ENCODE results near the gene OLR1.

Gene OLR1

DNA sequence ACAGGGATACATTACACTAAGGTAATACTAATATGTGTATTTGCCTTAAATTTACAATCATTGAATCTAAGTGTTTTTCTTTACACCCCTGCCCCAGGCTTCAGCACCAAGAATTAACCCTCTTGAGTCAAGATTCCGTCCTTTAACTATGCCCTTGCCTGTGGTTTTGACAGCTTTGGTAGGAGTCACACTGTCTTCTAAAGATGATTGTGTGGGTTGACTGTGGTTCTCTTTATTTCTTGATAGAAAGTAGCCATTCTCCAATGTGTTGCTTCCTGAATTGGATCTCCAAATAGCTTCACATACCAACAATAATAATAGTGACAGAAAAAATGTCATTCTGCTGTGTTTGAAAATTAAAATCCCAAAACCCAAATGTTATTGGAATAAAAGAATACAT is 45.5 kb downstream of the OLR1 start:
- H3K4me1 Mint-ChIP-seq (ENCODE audit: low read depth in 2 of 2) = no peaks in the 10 kb centered on the region
- ATAC-seq (replicated peaks) = no peak
- no peak for DNase-seq
- H3K9me3 Mint-ChIP-seq = no peaks in the 10 kb centered on the region
- peaks cover 20 to 31% of the 10 kb centered on the region in 2 donors for H3K27me3 Mint-ChIP-seq
- no peaks in the 10 kb centered on the region for H3K36me3 Mint-ChIP-seq (ENCODE audit: insufficient read depth)
- no peak overlapping the region for H3K4me3 Mint-ChIP-seq
- no peak overlapping the region for H3K27ac Mint-ChIP-seq

DNA sequence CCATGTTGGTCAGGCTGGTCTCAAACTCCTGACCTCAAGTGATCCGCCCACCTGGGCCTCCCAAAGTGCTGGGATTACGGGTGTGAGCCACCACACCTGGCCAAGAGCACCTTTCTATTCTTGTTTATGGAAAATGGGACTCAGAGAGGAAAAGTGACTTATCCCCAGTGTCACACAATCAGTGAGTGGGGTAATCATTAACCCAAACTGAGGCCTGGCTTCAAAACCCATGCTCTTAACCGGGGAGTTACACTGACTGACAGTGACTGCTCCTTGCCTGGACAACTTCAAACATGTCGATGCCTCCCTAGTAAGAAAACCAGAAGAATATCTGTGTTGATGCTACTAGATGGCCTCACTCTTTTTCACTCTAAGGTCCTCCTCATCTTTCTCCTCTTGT is 49.2 kb downstream of the OLR1 start:
- H3K4me1 Mint-ChIP-seq (ENCODE audit: low read depth in 2 of 2) = no peaks in the 10 kb centered on the region
- H3K27me3 Mint-ChIP-seq = peaks cover 6 to 12% of the 10 kb centered on the region in 2 donors
- DNase-seq = no peak
- H3K4me3 Mint-ChIP-seq = no peak overlapping the region
- H3K36me3 Mint-ChIP-seq (ENCODE audit: insufficient read depth) = no peaks in the 10 kb centered on the region
- ATAC-seq (replicated peaks) = no peak
- no peak overlapping the region for H3K27ac Mint-ChIP-seq
- no peaks in the 10 kb centered on the region for H3K9me3 Mint-ChIP-seq

DNA sequence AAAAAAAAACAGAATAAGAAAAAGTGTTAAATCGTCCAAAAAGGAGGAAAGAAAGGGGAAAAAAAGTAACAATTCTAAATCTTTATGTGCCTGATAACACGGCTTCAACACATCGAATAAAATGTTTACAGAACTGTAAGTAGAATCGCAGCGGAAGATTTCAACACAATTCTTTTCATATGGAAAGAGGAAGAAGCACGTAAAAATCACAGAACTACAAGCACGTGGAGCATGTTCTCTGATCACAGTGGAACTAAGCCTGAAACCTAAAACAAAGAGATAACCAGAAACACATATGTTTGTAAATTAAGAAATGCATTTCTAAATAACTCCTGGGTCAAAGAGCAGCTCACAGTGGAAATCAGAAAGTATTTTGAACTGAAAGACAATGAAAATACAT is 50.7 kb downstream of the OLR1 start:
- no peaks in the 10 kb centered on the region for H3K9me3 Mint-ChIP-seq
- H3K4me1 Mint-ChIP-seq (ENCODE audit: low read depth in 2 of 2) = no peaks in the 10 kb centered on the region
- H3K36me3 Mint-ChIP-seq (ENCODE audit: insufficient read depth) = no peaks in the 10 kb centered on the region
- ATAC-seq (replicated peaks) = no peak
- H3K4me3 Mint-ChIP-seq = no peak overlapping the region
- no peak overlapping the region for H3K27ac Mint-ChIP-seq
- no peak for DNase-seq
- peaks cover 0 to 3% of the 10 kb centered on the region in 2 donors for H3K27me3 Mint-ChIP-seq

DNA sequence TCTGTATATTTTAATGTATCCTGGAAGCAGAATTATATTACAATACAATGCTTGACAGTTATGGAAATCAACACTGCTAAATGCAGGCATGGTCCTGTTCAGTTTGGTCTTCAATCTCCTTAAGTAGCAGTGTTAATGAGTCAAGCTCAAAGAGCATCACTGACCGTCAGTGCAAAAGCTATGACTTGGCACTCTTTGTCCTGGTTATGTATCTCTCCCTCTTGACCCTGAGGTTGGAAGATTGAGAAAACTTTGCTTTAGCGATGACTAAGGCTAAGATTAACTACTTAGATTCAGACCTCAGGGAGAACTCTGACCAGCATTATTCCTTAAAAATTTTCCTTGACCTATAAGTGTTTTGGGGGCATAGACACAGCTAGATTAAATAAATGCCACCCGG is 52.9 kb downstream of the OLR1 start:
- H3K27me3 Mint-ChIP-seq = no peaks in the 10 kb centered on the region
- H3K36me3 Mint-ChIP-seq (ENCODE audit: insufficient read depth) = no peaks in the 10 kb centered on the region
- H3K4me1 Mint-ChIP-seq (ENCODE audit: low read depth in 2 of 2) = no peaks in the 10 kb centered on the region
- no peak overlapping the region for H3K27ac Mint-ChIP-seq
- H3K9me3 Mint-ChIP-seq = no peaks in the 10 kb centered on the region
- H3K4me3 Mint-ChIP-seq = no peak overlapping the region
- ATAC-seq (replicated peaks) = no peak
- no peak for DNase-seq

DNA sequence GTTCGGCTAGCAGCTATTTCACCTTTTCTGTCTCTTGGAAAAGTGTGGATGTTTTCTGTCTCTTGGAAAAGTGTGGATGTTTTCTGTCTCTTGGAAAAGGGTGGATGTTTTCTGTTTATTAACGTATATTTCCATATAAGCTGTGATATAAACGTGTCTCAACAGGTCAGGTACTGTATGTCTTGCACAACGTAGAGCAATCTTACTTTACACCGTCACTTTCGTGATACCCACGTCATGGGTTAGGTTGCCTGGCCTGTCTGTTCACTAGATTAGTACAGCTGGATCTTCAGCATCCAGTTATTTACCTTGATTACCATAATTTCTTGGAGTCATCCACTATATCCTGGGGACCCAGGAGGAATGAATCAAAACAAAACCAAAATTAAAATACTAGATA is 56.0 kb downstream of the OLR1 start:
- H3K27ac Mint-ChIP-seq = no peak overlapping the region
- ATAC-seq (replicated peaks) = no peak

DNA sequence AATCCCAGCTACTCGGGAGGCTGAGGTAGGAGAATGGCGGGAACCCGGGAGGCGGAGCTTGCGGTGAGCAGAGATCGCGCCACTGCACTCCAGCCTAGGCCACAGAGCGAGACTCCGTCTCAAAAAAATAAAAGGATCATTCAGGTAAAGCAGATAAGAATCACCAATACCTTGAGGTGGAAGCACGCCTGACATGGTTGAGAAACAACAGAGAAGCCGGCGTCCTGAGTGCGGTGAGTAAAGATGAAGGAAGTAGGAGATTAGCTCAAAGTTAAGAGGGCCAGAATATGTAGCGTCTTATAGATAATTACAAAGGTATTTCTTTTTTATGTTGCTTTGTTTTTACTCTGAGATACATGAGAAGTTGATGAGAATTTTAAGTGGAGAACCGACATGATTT is 56.6 kb downstream of the OLR1 start:
- peaks cover 14 to 20% of the 10 kb centered on the region in 2 donors for H3K27me3 Mint-ChIP-seq
- H3K9me3 Mint-ChIP-seq = no peaks in the 10 kb centered on the region
- no peak overlapping the region for H3K4me3 Mint-ChIP-seq
- H3K36me3 Mint-ChIP-seq (ENCODE audit: insufficient read depth) = no peaks in the 10 kb centered on the region
- DNase-seq (no peak), ATAC-seq (replicated peaks) (no peak)
- no peaks in the 10 kb centered on the region for H3K4me1 Mint-ChIP-seq (ENCODE audit: low read depth in 2 of 2)
- no peak overlapping the region for H3K27ac Mint-ChIP-seq

More for the DNA sequence above, 56.0 kb downstream of the OLR1 start:
- Mint-ChIP-seq H3K9me3 (no peaks in the 10 kb centered on the region), H3K27me3 (peaks cover 11 to 17% of the 10 kb centered on the region in 2 donors), H3K4me1 (ENCODE audit: low read depth in 2 of 2) (no peaks in the 10 kb centered on the region), H3K4me3 (no peak overlapping the region), H3K36me3 (ENCODE audit: insufficient read depth) (no peaks in the 10 kb centered on the region)
- no peak for DNase-seq

DNA sequence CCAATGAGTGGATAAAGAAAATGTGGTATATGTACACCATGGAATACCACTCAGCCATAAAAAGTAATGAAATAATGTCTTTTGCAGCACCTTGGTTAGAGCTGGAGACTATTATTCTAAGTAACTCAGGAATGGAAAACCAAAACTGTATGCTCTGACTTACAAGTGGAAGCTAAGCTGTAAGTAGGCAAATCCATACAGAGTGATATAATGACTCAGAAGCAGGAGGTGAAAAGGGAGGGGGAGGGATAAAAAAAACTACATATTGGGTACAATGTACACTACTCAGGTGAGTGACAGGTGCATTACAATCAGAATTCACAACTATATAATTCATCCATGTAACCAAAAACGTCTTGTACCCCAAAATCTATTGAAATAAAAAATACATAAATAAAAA is 58.0 kb downstream of the OLR1 start:
- DNase-seq (no peak), ATAC-seq (replicated peaks) (no peak)
- Mint-ChIP-seq H3K27ac (no peak overlapping the region), H3K27me3 (peaks cover 20 to 27% of the 10 kb centered on the region in 2 donors), H3K4me1 (ENCODE audit: low read depth in 2 of 2) (no peaks in the 10 kb centered on the region), H3K4me3 (no peak overlapping the region), H3K36me3 (ENCODE audit: insufficient read depth) (no peaks in the 10 kb centered on the region), H3K9me3 (no peaks in the 10 kb centered on the region)

DNA sequence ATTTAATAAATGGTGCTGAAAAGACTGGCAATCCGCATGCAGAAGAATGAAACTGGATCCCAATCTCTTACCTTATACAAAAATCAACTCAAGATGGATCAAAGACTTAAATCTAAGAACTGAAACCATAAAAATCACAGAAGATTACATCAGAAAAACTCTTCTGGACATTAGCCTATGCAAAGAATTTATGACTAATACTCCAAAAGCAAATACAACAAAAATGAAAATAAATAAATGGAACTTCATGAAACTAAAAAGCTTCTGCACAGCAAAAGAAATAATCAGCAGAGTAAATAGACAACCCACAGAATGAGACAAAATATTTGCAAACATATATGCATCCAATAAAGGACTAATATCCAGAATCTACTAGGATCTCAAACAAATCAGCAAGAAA is 58.9 kb downstream of the OLR1 start:
- Mint-ChIP-seq H3K36me3 (ENCODE audit: insufficient read depth) (no peaks in the 10 kb centered on the region), H3K9me3 (no peaks in the 10 kb centered on the region), H3K4me3 (no peak overlapping the region), H3K27me3 (peaks cover 21 to 36% of the 10 kb centered on the region in 2 donors), H3K4me1 (ENCODE audit: low read depth in 2 of 2) (no peaks in the 10 kb centered on the region), H3K27ac (no peak overlapping the region)
- ATAC-seq (replicated peaks) (no peak), DNase-seq (no peak)

DNA sequence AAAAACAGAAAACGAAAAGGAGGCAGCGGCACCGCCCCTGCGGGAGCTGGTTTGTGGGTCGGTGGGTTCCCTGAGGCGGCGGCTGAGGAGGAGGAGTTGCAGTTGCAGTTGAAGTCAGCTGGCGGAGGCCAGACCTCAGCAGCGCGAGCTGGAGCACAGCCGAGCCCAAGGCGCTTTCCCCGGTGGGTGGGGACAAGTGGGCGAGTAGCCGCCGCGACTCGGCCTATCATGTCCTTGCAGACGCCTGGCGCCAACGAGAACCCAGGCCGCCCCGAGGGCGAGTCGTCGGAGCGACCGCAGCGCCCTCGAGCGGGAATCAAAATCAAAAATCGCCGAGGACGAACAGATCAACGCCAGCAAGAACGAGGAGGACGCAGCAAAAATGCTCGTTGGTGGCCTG is 60.5 kb downstream of the OLR1 start:
- H3K9me3 Mint-ChIP-seq = no peaks in the 10 kb centered on the region
- H3K36me3 Mint-ChIP-seq (ENCODE audit: insufficient read depth) = no peaks in the 10 kb centered on the region
- ATAC-seq (replicated peaks) (no peak), DNase-seq (no peak)
- peaks cover 37 to 50% of the 10 kb centered on the region in 2 donors for H3K27me3 Mint-ChIP-seq
- no peak overlapping the region for H3K27ac Mint-ChIP-seq
- no peaks in the 10 kb centered on the region for H3K4me1 Mint-ChIP-seq (ENCODE audit: low read depth in 2 of 2)
- H3K4me3 Mint-ChIP-seq = no peak overlapping the region

DNA sequence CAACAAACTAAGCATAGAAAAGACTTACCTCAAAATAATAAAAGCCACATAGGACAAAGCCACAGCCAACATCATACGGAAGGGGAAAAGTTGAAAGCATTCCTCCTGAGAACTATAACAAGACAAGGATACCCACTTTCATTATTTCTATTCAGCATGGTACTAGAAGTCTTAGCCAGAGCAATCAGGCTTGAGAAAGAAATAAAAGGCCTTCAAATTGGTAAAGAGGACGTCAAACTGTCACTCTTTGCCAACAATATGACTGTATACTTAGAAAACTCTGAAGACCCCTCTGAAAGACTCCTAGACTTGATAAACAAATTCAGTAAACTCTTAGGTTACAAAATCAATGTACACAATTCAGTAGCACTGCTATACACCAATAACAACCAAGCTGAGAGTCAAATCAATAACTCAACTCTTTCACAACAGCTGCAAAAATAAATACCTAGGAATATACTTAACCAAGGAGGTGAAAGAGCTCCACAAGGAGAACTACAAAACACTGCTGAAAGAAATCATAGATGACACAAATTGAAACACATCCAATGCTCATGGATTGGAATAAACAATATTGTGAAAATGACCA is 61.6 kb downstream of the OLR1 start:
- no peaks in the 10 kb centered on the region for H3K36me3 Mint-ChIP-seq (ENCODE audit: insufficient read depth)
- no peaks in the 10 kb centered on the region for H3K4me1 Mint-ChIP-seq (ENCODE audit: low read depth in 2 of 2)
- H3K27ac Mint-ChIP-seq = no peak overlapping the region
- ATAC-seq (replicated peaks) (no peak), DNase-seq (no peak)
- no peak overlapping the region for H3K4me3 Mint-ChIP-seq
- no peaks in the 10 kb centered on the region for H3K9me3 Mint-ChIP-seq
- H3K27me3 Mint-ChIP-seq = peaks cover 48 to 61% of the 10 kb centered on the region in 2 donors
